Measurements from ENCODE around the gene EED.
"Not testable (repeated sequence)": the region's sequence is repeated elsewhere in the genome, so short reads cannot be mapped to it uniquely, and the experiment has no call there.

The EED gene

GRCh38 chr11:86219311-86220193, 25.0 kb upstream of the EED start:
- no peak for DNase-seq

DNA sequence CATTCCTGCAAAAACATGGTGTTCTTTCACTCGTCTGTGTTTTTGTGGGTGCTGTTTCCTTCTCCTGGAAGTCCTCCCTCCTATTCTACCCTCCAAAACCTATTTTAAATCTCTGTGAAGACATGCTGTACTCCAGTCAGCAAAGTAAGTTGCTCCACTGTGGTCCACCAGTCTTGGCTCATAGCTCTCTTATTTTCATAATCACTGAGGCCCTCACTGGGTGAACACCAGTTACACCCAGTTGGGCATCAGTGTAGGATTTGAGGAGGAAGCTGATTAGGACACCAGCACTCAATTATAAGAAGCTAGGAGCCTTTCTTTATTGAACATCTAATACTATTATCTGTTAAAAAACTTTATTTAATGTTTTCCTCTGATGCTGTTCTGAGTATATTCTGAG, 23.9 kb upstream of the EED start:
- DNase-seq: no peak

GRCh38 chr11:86222081-86222480, 22.5 kb upstream of the EED start:
- no peak for DNase-seq

DNA sequence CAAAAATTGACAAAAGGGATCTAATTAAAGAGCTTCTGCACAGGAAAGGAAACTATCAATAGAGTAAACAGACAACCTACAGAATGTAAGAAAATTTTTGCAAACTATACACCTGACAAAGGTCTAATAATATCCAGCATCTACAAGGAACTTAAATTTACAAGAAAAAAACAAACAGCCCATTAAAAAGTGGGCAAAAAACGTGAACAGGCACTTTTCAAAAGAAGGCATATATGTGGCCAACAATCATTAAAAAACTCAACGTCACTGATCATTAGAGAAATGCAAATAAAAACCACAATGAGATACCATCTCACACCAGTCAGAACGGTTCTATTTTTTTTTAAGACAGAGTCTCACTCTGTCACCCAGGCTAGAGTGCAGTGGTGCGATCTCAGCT, 20.0 kb upstream of the EED start:
- not testable (repeated sequence) for DNase-seq

DNA sequence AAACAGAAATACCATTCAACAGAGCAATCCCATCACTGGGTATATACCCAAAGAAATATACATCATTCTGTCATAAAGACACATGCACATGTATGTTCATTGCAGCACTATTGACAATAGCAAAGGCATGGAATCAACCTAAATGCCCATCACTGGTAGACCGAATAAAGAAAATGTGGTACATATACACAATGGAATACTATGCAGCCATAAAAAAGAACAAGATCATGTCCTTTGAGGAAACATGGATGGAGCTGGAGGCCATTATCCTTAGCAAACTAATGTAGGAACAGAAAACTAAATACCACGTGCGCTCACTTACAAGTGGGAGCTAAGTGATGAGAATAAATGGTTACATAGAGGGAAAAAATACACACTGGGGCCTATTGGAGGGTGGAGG, 19.2 kb upstream of the EED start:
- DNase-seq: not testable (repeated sequence)

- DNase-seq: no peak
These were observed 16.1 kb upstream of the EED start for GRCh38 chr11:86228269-86229038.

DNA sequence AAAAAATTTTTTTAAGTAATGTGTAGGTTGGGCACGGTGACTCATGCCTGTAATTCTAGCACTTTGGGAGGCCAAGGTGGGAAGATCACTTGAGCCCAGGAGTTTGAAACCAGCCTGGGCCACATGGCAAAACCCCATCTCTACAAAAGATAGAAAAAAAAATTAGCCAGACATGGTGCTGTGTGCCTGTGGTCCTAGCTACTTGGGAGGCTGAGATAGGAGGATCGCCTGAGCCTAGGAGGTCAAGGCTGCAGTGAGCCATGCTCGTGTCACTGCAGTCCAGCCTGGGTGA, 15.6 kb upstream of the EED start:
- not testable (repeated sequence) for DNase-seq

DNA sequence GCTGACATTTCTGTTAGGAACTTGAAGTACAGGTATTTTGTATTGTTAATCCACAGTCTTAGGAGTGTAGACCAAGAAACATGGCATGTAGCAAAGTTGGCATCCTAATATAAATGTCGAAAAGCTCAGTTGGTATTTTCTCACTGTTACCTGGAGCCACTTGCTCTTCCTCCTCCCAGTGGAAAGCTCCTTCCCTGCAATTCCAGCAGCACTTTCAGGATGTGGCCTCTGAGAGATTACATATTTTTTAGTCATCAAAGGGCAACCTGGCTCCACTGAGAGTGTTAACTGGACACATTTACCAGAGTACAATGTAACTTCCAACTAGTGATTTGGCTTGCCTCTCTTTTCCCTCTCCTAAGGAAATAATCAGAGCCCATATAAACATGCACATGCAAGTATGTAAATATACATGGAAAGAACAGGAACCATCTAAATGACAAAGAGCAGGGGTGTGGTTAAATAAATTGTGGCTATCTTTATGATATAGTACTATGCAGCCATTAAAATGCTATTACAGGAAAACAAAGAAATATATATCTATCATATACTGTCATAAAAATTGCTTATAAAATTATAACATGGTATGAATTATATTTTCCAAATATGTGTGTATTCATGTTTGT, 14.3 kb upstream of the EED start:
- DNase-seq: no peak

DNA sequence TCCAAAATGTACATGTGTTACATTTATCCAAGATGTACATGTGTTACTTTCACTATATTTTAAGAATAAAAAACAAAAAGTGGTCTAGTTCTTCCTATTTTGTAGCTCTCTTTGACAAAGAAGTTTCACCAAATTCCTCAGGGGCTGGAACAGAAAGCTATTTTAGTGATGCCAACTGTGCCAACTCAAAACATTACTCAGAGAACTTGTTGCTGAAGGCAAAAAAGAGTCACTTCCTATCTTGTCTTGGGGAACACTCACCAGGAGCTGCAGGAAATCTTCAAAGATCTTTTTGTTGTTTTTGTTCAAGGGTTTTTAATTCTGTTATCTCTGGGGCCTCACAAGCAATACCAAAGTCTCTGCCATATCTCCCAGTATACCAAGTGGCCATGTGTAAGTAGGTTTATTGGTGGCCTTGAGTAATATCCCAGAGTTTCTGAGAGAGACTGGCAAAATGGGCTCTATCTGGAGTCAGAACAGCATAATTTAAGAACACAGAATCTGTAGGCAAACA, 13.6 kb upstream of the EED start:
- DNase-seq: no peak

GRCh38 chr11:86232556-86232955, 12.0 kb upstream of the EED start:
- no peak for DNase-seq

- DNase-seq: no peak
These were observed 9.6 kb upstream of the EED start for GRCh38 chr11:86234831-86235461.

- no peak for DNase-seq
These were observed 7.2 kb upstream of the EED start for GRCh38 chr11:86237267-86237804.

DNA sequence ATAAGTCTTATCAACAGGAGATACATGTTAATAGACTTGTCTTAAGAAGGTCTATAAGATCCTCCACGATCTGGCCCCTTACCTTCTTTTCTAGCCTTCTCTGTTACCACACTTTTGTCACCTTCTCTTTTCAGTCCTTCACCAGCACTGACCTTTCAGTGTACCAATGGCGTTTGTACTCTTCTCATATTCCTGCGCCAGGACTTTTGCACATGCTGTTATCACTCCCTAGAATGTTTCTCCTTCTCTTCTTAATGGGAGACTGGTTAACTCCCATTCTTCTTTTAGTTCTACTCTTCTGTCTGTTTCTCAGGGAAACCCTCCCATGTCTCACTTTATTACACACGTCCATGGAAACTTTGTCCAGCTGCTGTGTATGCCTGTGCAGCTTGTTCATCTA, 4.4 kb upstream of the EED start:
- no peak for DNase-seq

- no peak for DNase-seq
These were observed 2.5 kb upstream of the EED start for GRCh38 chr11:86241956-86242535.

- no peak for DNase-seq
These were observed 1.2 kb upstream of the EED start for GRCh38 chr11:86243396-86243795.

GRCh38 chr11:86244063-86244521, 461 bp upstream of the EED start:
- DNase-seq: peak; percentile 79 to 80

- DNase-seq: peak in 1 of 2 donors; percentile 33
These were observed 1.1 kb downstream of the EED start for GRCh38 chr11:86245369-86246292.

- no peak for DNase-seq
These were observed 1.7 kb downstream of the EED start for GRCh38 chr11:86246293-86246675.

GRCh38 chr11:86247608-86248007, 3.1 kb downstream of the EED start:
- DNase-seq: no peak

- DNase-seq: no peak
These were observed 4.1 kb downstream of the EED start for GRCh38 chr11:86248609-86249008.
